ENCODE measurements around the gene PLA2G4E. TPM values are rescaled to one million over a fixed set of nuclear protein-coding genes. Genes with fewer than 3 reads are reported as not detected.

Gene PLA2G4E
- total and polyA plus RNA-seq, 2 of the 13 experiments (the other 11 are each of a cell fraction or from before 2014, with no cell fraction given) = not detected

GRCh38 chr15:42056934-42057798 lies 36.3 kb upstream of the PLA2G4E start (continued):
- TF ChIP-seq ZNF772 (CRISPR knock-in tag; IDR thresholded peaks at IDR 0.05) (no peak), KDM1A (CRISPR knock-in tag; IDR thresholded peaks at IDR 0.05) (no peak), ZNF446 (CRISPR knock-in tag; IDR thresholded peaks at IDR 0.05) (no peak), JUNB (CRISPR knock-in tag; IDR thresholded peaks at IDR 0.05; ENCODE audit: borderline replicate concordance) (no peak), ATF6 (CRISPR knock-in tag; conservative IDR thresholded peaks at IDR 0.05) (no peak), SMC3 (IDR thresholded peaks at IDR 0.05; ENCODE audit: low read length) (peak; percentile 45), ZMAT3 (CRISPR knock-in tag; conservative IDR thresholded peaks at IDR 0.05) (no peak), ZBTB8A (CRISPR knock-in tag; IDR thresholded peaks at IDR 0.05; ENCODE audit: borderline replicate concordance, low read depth) (no peak), GATA4 (IDR thresholded peaks at IDR 0.05; ENCODE audit: borderline replicate concordance, low read depth) (no peak), NFYB (CRISPR knock-in tag; IDR thresholded peaks at IDR 0.05) (no peak), NPAS2 (CRISPR knock-in tag; IDR thresholded peaks at IDR 0.05; ENCODE audit: borderline replicate concordance) (no peak), PHF5A (CRISPR knock-in tag; IDR thresholded peaks at IDR 0.05; ENCODE audit: low read depth, unreplicated experiment) (no peak), NFKBIZ (CRISPR knock-in tag; IDR thresholded peaks at IDR 0.05) (no peak), NFKB2 (CRISPR knock-in tag; IDR thresholded peaks at IDR 0.05; ENCODE audit: borderline replicate concordance) (no peak; the same call in 1 of the 2 replicates), RERE (CRISPR knock-in tag; IDR thresholded peaks at IDR 0.05; ENCODE audit: low read depth) (no peak), ZNF562 (CRISPR knock-in tag; IDR thresholded peaks at IDR 0.05; ENCODE audit: borderline replicate concordance) (no peak), MNT (IDR thresholded peaks at IDR 0.05) (no peak), HNRNPK (IDR thresholded peaks at IDR 0.05; ENCODE audit: low read depth, low read length, poor library complexity, severe bottlenecking) (no peak)
- TF ChIP-seq, protein P1, sequence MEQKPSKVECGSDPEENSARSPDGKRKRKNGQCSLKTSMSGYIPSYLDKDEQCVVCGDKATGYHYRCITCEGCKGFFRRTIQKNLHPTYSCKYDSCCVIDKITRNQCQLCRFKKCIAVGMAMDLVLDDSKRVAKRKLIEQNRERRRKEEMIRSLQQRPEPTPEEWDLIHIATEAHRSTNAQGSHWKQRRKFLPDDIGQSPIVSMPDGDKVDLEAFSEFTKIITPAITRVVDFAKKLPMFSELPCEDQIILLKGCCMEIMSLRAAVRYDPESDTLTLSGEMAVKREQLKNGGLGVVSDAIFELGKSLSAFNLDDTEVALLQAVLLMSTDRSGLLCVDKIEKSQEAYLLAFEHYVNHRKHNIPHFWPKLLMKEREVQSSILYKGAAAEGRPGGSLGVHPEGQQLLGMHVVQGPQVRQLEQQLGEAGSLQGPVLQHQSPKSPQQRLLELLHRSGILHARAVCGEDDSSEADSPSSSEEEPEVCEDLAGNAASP (CRISPR knock-in tag; IDR thresholded peaks at IDR 0.05; ENCODE audit: borderline replicate concordance) = peak; percentile 65; the same call in 1 of the 2 replicates

Measured in HepG2 (cell line).